ENCODE data around the gene NFE2L3. TPM values are rescaled to one million over a fixed set of nuclear protein-coding genes. Genes with fewer than 3 reads are reported as not detected.
"Not testable (repeated sequence)": the region's sequence is repeated elsewhere in the genome, so short reads cannot be mapped to it uniquely, and the experiment has no call there.

The NFE2L3 gene
- total RNA-seq, 2 donors from 2014 or later, result 1.8 to 2.0 TPM

DNA sequence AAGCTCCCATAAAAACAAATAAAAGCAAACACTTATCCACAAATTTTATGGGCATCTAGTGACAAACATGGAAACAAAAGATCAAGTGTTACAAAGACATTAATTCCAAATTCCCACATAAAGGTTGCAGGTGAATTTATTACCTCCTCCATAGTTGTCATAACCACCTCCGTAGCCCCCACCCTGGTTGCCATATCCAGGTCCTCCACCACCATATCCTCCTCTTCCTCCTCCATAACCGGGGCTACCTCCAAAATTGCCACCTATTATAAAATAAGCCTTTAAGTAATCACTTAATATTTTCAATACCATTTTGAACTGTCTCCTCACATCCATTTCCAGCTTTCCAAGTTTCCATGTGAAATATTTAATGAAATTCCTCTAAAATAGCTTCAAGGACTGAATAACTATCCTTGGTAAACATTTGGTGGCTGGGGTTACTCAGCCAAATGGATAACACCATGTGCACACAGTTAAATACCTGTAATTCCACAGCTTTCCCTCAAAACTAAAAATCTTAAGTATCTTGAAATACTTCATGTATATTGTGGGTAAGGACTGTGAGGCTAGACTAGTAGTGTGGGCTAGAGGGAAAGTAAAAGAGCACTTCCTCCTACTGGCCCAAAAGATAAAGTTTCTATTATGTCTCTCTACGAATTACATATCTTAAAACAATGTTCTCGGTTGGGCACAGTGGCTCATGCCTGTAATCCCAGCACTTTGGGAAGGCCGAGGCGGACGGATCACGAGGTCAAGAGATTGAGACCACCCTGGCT lies 41.6 kb downstream of the NFE2L3 start:
- intact Hi-C loops (cut with DNase I), result loop anchor here in 1 of 2 donors (10.0 kb wide), 1 partner anchor 961 kb away; the partner anchor contains the start of genes HOXA3 and HOXA7
- no peak for DNase-seq (ENCODE audit: low spot score)

DNA sequence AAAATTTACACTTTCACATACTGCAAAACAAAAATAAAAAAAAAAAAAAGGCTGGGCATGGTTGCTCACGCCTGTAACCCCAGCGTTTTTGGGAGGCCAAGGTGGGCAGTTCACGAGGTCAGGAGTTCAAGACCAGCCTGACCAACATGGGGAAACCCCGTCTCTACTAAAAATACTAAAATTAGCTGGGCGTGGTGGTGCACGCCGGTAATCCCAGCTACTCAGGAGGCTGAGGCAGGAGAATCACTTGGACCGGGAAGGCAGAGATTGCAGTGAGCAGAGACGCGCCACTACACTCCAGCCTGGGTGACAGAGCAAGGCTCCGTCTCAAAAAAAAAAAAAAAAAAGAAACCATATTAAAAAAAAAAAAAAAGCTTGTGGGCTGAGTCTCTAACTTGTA lies 42.8 kb downstream of the NFE2L3 start:
- DNase-seq (ENCODE audit: low spot score), result not testable (repeated sequence)
- intact Hi-C loops (cut with DNase I), result loop anchor here in 1 of 2 donors (10.0 kb wide), 1 partner anchor 960 kb away; the partner anchor contains the start of genes HOXA3 and HOXA7

DNA sequence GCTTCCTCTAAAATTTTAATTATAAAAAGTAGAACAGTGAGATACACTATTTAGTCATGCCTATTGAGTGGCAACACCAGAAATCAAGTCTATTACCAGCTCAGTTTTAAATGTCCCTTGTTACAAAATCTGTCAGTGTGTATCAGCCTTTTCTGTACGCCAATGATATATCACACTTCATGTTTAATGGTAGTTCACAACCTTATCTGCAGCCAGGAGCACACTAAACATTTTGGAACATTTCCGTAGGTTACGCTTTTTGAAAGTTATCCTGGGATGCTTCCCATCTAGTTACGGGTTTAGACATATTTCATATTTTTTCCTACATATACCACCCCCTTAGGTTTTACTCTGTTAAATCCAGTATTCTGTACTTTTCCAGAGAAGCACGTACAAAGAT lies 43.2 kb downstream of the NFE2L3 start:
- intact Hi-C loops (cut with DNase I), result loop anchor here in 1 of 2 donors (10.0 kb wide), 1 partner anchor 960 kb away; the partner anchor contains the start of genes HOXA3 and HOXA7
- DNase-seq (ENCODE audit: low spot score), result no peak

- intact Hi-C loops (cut with DNase I), result loop anchor here in 1 of 2 donors (10.0 kb wide), 1 partner anchor 959 kb away; the partner anchor contains the start of genes HOXA3 and HOXA7
These were observed 44.1 kb downstream of the NFE2L3 start for GRCh38 chr7:26195867-26196657.

DNA sequence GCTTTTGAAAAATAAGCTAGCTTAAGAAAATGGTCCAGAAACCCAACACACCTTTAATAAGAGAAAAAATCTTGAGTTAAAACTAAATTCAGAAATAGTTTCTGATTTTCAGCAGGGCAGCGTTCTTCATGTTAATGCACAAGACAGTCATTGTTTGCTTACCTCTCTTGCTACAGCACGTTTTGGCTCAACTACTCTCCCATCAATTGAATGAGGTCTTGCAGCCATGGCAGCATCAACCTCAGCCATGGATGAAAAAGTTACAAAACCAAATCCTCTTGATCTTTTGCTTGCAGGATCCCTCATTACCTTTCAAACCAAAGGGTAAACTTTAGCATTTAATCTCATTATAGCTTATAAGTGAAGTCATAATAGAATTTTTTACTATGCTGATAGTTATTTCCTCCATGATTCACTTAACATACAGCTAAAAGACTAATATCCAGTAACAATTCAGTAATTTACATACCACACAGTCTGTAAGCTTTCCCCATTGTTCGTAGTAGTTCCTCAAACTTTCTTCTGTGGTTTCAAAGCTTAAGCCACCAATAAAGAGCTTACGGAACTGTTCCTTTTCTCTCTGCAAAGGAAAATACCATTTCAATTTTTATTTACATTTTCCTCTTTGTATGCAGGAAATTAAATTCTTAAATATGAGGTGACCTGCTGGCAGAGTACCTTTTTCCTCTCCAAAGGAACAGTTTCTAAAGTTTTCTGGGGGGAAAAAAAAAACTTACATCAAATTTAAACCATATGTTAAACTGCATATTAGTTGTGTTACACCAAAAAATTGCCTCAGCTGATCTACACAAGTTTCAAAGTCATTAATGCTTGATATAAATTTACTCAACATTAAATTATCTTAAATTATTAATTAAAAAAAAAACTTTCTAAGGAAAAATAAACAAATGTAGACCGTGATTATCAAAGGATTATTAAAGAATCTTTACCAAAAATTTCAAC lies 45.4 kb downstream of the NFE2L3 start:
- no peak for DNase-seq (ENCODE audit: low spot score)
- intact Hi-C loops (cut with DNase I), result loop anchor here in 1 of 2 donors (10.0 kb wide), 1 partner anchor 957 kb away; the partner anchor contains the start of genes HOXA3 and HOXA7

More at GRCh38 chr7:26195867-26196657, 44.1 kb downstream of the NFE2L3 start:
- no peak for DNase-seq (ENCODE audit: low spot score)

DNA sequence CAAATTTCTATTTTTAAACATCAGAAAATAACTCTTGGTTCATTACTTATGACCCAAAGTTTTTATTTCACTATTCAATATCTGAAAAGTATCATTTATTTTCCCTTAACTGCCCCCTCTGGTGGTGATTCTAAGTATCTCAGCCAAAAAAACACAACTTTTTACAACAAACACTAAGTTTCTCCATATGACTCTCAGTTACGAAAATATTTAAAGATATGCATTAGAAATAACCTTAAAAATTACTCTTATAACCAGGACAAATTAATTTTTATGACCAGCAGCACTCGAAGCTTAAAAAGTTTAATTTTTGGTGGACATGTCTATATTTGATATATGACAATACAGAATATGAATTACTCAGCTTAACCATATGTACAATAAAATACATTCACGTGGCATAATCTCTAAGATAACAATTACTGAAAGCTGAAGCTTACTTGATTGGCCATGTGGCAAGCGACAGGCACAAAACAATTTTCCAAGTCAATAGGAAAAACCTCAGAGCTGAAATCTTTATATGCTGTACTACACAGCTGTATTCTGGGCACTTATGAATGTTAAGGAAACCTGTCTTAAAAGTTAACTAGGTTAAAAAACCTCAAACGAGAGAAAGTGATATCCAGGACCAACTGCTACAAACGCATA lies 46.3 kb downstream of the NFE2L3 start:
- intact Hi-C loops (cut with DNase I), result loop anchor here in 1 of 2 donors (10.0 kb wide), 1 partner anchor 957 kb away; the partner anchor contains the start of genes HOXA3 and HOXA7
- DNase-seq (ENCODE audit: low spot score), result no peak

- DNase-seq (ENCODE audit: low spot score), result no peak
- intact Hi-C loops (cut with DNase I), result loop anchor here in 1 of 2 donors (10.0 kb wide), 1 partner anchor 956 kb away; the partner anchor contains the start of genes HOXA3 and HOXA7
These were observed 46.8 kb downstream of the NFE2L3 start for GRCh38 chr7:26198781-26199169.

DNA sequence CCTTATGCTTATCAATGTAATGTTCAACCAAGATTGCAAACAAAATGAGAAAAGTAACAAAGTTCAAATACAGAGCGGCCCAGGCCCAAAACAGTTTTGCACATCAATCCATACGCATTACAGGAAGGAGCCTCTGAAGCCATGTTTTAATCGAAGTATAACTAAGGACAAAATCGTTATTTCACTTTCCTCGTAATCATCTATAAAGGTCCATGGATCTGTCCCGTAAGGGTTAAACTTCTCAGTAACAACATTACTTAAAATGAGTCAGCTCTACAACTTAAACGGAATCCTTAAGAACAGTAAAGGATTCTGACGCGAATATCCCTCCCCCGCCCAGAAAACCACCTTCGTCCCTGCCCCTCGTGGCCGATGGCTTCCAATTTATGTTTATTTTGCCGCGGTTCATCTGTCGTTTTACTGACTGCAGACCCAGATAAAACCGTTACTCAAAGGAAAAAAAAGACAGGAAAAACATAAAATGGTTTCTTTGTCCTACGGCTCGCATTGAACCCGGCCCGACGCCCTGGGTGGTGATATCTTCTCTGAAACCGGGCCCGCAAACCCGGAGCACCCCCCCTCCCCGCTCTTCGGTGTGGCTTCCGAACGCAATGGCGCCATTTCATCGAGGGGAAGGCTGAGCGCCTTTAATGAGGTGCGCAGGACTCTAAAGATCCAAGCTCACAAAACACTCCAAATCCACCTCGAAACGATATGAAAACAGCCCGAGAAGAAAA lies 47.5 kb downstream of the NFE2L3 start:
- intact Hi-C loops (cut with DNase I), result loop anchor here (10.0 kb wide), 2 partner anchors 955 to 965 kb away; partner anchors contain the start of genes HOXA3 (in 1 of the 2), HOXA7 (in 1 of the 2) and HOXA9 (in 1 of the 2)
- DNase-seq (ENCODE audit: low spot score), result peak; percentile 90

DNA sequence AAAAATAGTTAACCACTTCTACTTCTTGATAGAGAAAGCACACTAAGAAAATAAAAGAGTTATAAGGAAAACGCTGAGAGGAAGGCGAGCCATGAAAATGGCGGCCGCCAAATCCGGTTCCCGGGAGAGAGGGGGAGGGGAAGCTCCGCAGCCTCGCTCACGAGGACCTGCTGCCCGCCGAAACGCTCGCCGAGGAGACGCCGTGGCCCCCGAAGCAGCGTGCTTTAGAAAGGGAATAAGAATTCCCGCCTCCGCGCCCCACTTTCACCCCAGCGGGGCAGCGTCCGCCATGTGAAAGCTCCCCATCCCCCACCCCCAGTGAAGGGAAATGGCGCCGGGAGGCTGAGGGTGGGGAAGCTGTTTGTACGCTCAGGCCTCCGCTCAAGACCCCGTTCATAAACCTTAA lies 48.0 kb downstream of the NFE2L3 start:
- intact Hi-C loops (cut with DNase I), result loop anchor here in 1 of 2 donors (10.0 kb wide), 1 partner anchor 965 kb away; the partner anchor contains the start of gene HOXA9
- peak; percentile 92 for DNase-seq (ENCODE audit: low spot score)

DNA sequence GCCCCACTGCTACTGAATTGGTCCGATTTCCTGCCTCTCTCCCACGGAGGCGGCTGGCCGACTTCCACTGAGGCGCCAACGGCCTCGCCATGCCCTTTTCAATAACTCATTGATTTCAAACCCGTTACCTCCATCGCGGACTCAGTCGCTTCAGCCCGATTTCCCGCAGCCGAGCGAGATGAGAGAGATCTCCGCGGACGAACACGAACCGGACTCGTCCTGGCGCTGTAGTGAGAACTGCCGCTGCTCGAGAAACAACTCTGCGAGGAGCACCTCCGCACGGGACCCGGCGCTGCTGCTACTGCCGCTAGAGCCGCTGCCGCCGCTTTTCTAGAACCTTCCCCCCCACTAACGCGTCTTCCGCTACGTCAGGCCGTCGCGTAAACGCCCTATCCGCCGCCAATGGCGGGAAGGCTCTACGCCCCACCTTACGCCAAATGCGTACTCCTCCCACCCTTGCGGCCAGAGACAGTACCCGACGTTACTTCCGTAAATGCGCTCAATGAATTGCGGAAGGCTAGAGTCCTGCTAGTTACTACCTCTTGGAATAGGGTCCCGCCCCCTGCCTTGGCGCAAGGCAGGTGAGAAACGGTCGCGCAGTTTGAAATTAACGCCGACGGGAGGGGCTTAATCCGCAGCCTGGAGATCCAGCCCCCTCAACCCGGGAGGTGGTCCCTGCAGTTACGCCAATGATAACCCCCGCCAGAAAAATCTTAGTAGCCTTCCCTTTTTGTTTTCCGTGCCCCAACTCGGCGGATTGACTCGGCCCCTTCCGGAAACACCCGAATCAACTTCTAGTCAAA lies 48.6 kb downstream of the NFE2L3 start, which contains the start of gene HNRNPA2B1:
Gene HNRNPA2B1 (minus strand): TSS at position 303 of the 803 bp plus-strand sequence. CDS start 169 bp downstream, at position 134.
- intact Hi-C loops (cut with DNase I), result loop anchor here in 1 of 2 donors (10.0 kb wide), 1 partner anchor 964 kb away; the partner anchor contains the start of gene HOXA9
- DNase-seq (ENCODE audit: low spot score), result peak; percentile 99

- intact Hi-C loops (cut with DNase I), result loop anchor here in 1 of 2 donors (10.0 kb wide), 1 partner anchor 963 kb away; the partner anchor contains the start of gene HOXA9
These were observed 49.4 kb downstream of the NFE2L3 start, which contains the start of gene CBX3 for GRCh38 chr7:26201247-26202018. CBX3 (plus strand) TSS chr7:26201745; CDS start chr7:26202999, 1,254 bp downstream.

GRCh38 chr7:26202019-26202990 lies 50.3 kb downstream of the NFE2L3 start:
- DNase-seq (ENCODE audit: low spot score), result peak; percentile 89
- intact Hi-C loops (cut with DNase I), result loop anchor here in 1 of 2 donors (10.0 kb wide), 1 partner anchor 962 kb away; the partner anchor contains the start of gene HOXA9

More at GRCh38 chr7:26201247-26202018, 49.4 kb downstream of the NFE2L3 start, which contains the start of gene CBX3:
- DNase-seq (ENCODE audit: low spot score), result peak; percentile 97

DNA sequence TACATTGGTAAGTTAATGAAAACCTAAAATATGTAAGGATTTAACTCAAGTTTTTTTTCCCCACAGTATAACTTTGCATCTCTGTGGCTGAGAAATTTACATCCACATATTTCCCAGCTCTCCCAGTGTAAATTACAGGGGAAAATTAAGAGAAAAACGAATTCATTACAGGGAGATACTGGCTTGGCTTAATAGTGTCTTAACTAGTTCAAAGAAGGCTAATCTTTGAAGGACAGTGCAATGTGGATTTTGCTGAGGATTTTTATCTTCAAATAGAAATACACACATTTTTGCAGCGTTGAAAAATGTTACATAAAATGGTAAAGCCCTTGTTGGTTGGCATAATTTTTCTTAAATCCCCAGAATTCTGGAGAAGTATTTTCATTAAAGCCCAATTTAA lies 51.0 kb downstream of the NFE2L3 start:
- no peak for DNase-seq (ENCODE audit: low spot score)
- intact Hi-C loops (cut with DNase I), result loop anchor here in 1 of 2 donors (10.0 kb wide), 1 partner anchor 962 kb away; the partner anchor contains the start of gene HOXA9

- intact Hi-C loops (cut with DNase I), result loop anchor here in 1 of 2 donors (10.0 kb wide), 1 partner anchor 957 kb away; the partner anchor contains the start of gene HOXA9
- DNase-seq (ENCODE audit: low spot score), result no peak
These were observed 56.0 kb downstream of the NFE2L3 start for GRCh38 chr7:26208040-26208439.
